DOHH2 (cell line): Measurements from ENCODE around the gene DAZ4.
"Not testable (repeated sequence)": the region's sequence is repeated elsewhere in the genome, so short reads cannot be mapped to it uniquely, and the experiment has no call there.

Experiments
- H3F3A ChIP-seq: fragments of 200-600 bp; sonication (generic), shearing (Covaris generic); 2 replicates; pipeline ENCODE4 v1.6.0; 2016; ENCODE audit warnings: antibody characterized with exemption, mild to moderate bottlenecking; ENCODE audit not compliant: control insufficient read depth, insufficient read depth
- H3K27ac ChIP-seq: fragments of 200-600 bp; sonication (generic); 2 replicates; pipeline ENCODE4 v1.5.1; 2014; ENCODE audit warnings: low read depth, mild to moderate bottlenecking, low read length, moderate library complexity
- H3K27me3 ChIP-seq: fragments of 200-600 bp; sonication (generic); 2 replicates; pipeline ENCODE4 v1.6.1; 2014; ENCODE audit warnings: mild to moderate bottlenecking, low read length, mixed read lengths; ENCODE audit not compliant: control insufficient read depth
- H3K36me3 ChIP-seq: fragments of 200-600 bp; sonication (generic); 2 replicates; pipeline ENCODE4 v1.6.1; 2014; ENCODE audit warnings: mild to moderate bottlenecking, low read length, moderate library complexity, mixed read lengths; ENCODE audit not compliant: control insufficient read depth
- H3K4me1 ChIP-seq: fragments of 200-600 bp; sonication (generic); 2 replicates; pipeline ENCODE4 v1.6.1; 2014; ENCODE audit warnings: mild to moderate bottlenecking, low read length, mixed read lengths; ENCODE audit not compliant: control insufficient read depth
- H3K4me2 ChIP-seq: fragments of 200-600 bp; sonication (generic); 2 replicates; pipeline ENCODE4 v1.6.0; 2014; ENCODE audit warnings: mild to moderate bottlenecking, low read length, moderate library complexity
- H3K4me3 ChIP-seq: fragments of 200-600 bp; sonication (generic); 2 replicates; pipeline ENCODE4 v1.5.1; 2014; ENCODE audit warnings: mild to moderate bottlenecking, low read length, mixed read lengths
- H3K79me2 ChIP-seq: fragments of 200-600 bp; sonication (generic); 2 replicates; pipeline ENCODE4 v1.6.1; 2014; ENCODE audit warnings: mild to moderate bottlenecking, low read length, mixed read lengths; ENCODE audit not compliant: control insufficient read depth
- H3K9me2 ChIP-seq: fragments of 200-600 bp; sonication (generic); replicated peaks from 2 replicates; pipeline ENCODE4 v1.6.1; 2014; ENCODE audit warnings: mild to moderate bottlenecking, low read length, mixed read lengths; ENCODE audit not compliant: control insufficient read depth
- H3K9me3 ChIP-seq: fragments of 200-600 bp; sonication (generic); 2 replicates; pipeline ENCODE4 v1.6.1; 2014; ENCODE audit warnings: antibody characterized with exemption, low read length, mixed read lengths; ENCODE audit not compliant: control insufficient read depth, insufficient read depth
- H4K20me1 ChIP-seq: fragments of 200-600 bp; sonication (generic); 2 replicates; pipeline ENCODE4 v1.6.0; 2014; ENCODE audit warnings: low read depth, mild to moderate bottlenecking, antibody characterized with exemption, low read length, moderate library complexity; ENCODE audit not compliant: control insufficient read depth, insufficient read depth

Gene DAZ4, protein sequence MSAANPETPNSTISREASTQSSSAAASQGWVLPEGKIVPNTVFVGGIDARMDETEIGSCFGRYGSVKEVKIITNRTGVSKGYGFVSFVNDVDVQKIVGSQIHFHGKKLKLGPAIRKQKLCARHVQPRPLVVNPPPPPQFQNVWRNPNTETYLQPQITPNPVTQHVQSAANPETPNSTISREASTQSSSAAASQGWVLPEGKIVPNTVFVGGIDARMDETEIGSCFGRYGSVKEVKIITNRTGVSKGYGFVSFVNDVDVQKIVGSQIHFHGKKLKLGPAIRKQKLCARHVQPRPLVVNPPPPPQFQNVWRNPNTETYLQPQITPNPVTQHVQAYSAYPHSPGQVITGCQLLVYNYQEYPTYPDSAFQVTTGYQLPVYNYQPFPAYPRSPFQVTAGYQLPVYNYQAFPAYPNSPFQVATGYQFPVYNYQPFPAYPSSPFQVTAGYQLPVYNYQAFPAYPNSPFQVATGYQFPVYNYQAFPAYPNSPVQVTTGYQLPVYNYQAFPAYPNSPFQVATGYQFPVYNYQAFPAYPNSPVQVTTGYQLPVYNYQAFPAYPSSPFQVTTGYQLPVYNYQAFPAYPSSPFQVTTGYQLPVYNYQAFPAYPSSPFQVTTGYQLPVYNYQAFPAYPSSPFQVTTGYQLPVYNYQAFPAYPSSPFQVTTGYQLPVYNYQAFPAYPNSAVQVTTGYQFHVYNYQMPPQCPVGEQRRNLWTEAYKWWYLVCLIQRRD

DNA sequence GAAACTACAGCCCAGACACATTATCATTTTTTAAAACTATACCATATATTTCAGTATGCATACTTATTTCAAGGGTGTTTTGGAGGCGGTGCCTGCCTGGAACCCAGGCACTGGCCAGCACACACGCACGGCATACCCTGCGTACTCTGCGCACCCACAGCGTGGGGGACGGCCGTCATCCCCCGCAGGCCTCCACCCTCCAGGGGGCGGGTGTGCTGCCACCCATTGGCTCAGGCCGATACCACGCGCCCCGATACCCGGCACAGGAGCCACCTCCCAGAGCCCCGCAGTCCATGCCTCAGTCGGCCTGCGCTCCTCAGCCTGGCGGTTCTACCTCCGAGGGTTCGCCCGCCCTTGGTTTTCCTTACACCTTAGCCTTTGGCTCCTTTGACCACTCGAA is at the start of gene DAZ4:
DAZ4 (plus strand) TSS at position 301 of the 400 bp plus-strand sequence. CDS start 208 bp downstream, outside the sequence.
- H3K79me2 ChIP-seq, H3K9me2 ChIP-seq, H3K27me3 ChIP-seq, H3K4me3 ChIP-seq, H3K27ac ChIP-seq, H3K9me3 ChIP-seq, H3K36me3 ChIP-seq, H3K4me2 ChIP-seq, H3K4me1 ChIP-seq, H3F3A ChIP-seq, H4K20me1 ChIP-seq: not testable (repeated sequence)

DNA sequence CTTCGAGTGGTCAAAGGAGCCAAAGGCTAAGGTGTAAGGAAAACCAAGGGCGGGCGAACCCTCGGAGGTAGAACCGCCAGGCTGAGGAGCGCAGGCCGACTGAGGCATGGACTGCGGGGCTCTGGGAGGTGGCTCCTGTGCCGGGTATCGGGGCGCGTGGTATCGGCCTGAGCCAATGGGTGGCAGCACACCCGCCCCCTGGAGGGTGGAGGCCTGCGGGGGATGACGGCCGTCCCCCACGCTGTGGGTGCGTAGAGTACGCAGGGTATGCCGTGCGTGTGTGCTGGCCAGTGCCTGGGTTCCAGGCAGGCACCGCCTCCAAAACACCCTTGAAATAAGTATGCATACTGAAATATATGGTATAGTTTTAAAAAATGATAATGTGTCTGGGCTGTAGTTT is 20.4 kb upstream of the DAZ4 start, which contains the start of gene DAZ3:
DAZ3 (minus strand) TSS at position 101 of the 400 bp plus-strand sequence. CDS start 208 bp downstream, outside the sequence.
- not testable (repeated sequence) for H3K4me2 ChIP-seq, H4K20me1 ChIP-seq, H3K4me1 ChIP-seq, H3K9me2 ChIP-seq, H3K79me2 ChIP-seq, H3K27ac ChIP-seq, H3K27me3 ChIP-seq, H3F3A ChIP-seq, H3K36me3 ChIP-seq, H3K4me3 ChIP-seq, H3K9me3 ChIP-seq

DNA sequence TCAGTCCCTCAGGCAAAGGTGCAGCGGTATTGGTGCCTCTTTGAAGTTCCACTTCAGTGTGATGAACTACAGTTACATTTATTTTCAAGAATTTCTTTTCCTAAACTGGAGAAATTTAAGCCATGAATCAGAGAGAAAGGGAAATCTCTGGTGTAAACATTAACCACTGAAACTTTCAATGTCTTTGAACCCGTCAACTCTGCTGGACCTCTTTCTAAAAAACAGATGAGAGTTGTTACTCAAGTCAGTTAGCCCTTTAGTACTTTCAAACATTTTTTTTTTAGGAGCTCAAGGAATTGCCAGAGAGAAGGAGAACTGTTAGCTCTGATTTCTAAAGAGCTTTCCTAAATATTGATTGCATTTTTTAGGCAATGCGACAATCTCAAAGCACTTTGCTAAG is 11.9 kb upstream of the DAZ4 start:
- H3K4me1 ChIP-seq, H3K4me2 ChIP-seq, H3K27me3 ChIP-seq: not testable (repeated sequence)

DNA sequence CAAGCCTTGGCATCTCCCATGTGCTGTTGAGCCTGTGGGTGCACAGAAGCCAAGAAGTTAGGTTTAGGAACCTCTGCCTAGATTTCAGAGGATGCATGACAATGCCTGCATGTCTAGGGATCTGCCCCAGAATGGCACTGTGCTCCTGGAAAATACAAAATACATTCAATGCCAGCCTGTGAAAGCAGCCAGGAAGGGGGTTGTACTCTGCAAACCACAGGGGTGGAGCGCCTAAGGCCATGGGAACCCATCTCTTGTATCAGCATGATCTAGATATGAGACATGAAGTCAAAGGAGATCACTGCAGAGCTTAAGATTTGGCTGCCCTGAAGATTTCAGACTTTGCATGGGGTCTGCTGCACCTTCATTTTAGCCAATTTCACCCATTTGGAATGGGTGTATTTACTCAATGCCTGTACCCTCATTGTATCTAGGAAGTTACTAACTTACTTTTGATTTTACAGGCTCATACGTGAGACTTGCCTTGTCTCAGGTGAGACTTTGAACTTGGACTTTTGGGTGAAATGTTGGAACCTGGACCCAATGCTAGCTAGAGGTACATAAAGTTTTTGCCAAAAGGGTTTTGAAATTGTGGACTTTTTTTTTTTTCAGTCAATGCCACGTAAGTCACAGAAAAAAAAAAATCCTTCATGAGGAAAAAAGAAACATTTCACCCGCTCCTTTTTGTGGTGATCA is 9.4 kb upstream of the DAZ4 start:
- H3K36me3 ChIP-seq, H3K4me3 ChIP-seq, H3K4me2 ChIP-seq, H3K9me3 ChIP-seq, H4K20me1 ChIP-seq, H3K79me2 ChIP-seq, H3K27me3 ChIP-seq, H3K27ac ChIP-seq, H3K9me2 ChIP-seq, H3F3A ChIP-seq, H3K4me1 ChIP-seq: not testable (repeated sequence)

More for the DNA sequence above, 11.9 kb upstream of the DAZ4 start:
- not testable (repeated sequence) for H4K20me1 ChIP-seq, H3F3A ChIP-seq, H3K9me2 ChIP-seq, H3K27ac ChIP-seq, H3K36me3 ChIP-seq, H3K79me2 ChIP-seq, H3K9me3 ChIP-seq, H3K4me3 ChIP-seq

DNA sequence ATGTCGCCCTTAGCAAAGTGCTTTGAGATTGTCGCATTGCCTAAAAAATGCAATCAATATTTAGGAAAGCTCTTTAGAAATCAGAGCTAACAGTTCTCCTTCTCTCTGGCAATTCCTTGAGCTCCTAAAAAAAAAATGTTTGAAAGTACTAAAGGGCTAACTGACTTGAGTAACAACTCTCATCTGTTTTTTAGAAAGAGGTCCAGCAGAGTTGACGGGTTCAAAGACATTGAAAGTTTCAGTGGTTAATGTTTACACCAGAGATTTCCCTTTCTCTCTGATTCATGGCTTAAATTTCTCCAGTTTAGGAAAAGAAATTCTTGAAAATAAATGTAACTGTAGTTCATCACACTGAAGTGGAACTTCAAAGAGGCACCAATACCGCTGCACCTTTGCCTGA is 8.7 kb upstream of the DAZ4 start:
- H3K4me2 ChIP-seq, H3K9me2 ChIP-seq, H3K9me3 ChIP-seq, H3K4me1 ChIP-seq, H3K4me3 ChIP-seq, H3F3A ChIP-seq, H3K27ac ChIP-seq, H3K79me2 ChIP-seq, H3K27me3 ChIP-seq, H3K36me3 ChIP-seq, H4K20me1 ChIP-seq: not testable (repeated sequence)
